ENCODE results near the gene ZMYM4. TPM values are rescaled to one million over a fixed set of nuclear protein-coding genes. Genes with fewer than 3 reads are reported as not detected.

Gene ZMYM4
- polyA plus RNA-seq, 3 donors, result 12.3 to 31.8 (median 26.0) TPM

GRCh38 chr1:35443768-35444518 is 175.4 kb downstream of the ZMYM4 start:
- Histone ChIP-seq H3K27me3 (ENCODE audit: control insufficient read depth in 2 of 2, insufficient read depth in 2 of 2, low read length in 2 of 2) (no peaks in the 10 kb centered on the region), H3K36me3 (replicated peaks in 1 of 2; ENCODE audit: control insufficient read depth in 1 of 2, insufficient read depth in 2 of 2, low read length in 2 of 2) (peaks cover 36 to 45% of the 10 kb centered on the region in 2 donors), H3K79me2 (ENCODE audit: insufficient read depth, low read length) (peaks cover 60% of the 10 kb centered on the region), H3K9me3 (replicated peaks in 1 of 2; ENCODE audit: control insufficient read depth in 1 of 2, insufficient read depth in 1 of 2, low read length in 2 of 2) (no peaks in the 10 kb centered on the region), H4K20me1 (ENCODE audit: insufficient read depth, low read length) (no peaks in the 10 kb centered on the region), H3K4me1 (ENCODE audit: control insufficient read depth in 1 of 2, insufficient read depth in 2 of 2, low read length in 2 of 2) (peaks cover 71 to 73% of the 10 kb centered on the region in 2 donors), H2AFZ (ENCODE audit: insufficient read depth, low read depth, low read length, poor library complexity, severe bottlenecking) (no peak overlapping the region), H3K27ac (ENCODE audit: low read depth in 1 of 2, low read length in 2 of 2) (peak overlapping the region; percentile 11 to 92), H3K4me3 (replicated peaks in 1 of 3; ENCODE audit: low read depth in 2 of 3, low read length in 3 of 3) (peak overlapping the region in 1 of 3 experiments; percentile 73), H3K4me2 (replicated peaks; ENCODE audit: extremely low read depth, low read length, poor library complexity, severe bottlenecking) (peak overlapping the region; percentile 69), H3K9ac (ENCODE audit: insufficient read depth, low read length, poor library complexity, severe bottlenecking) (peak overlapping the region; percentile 15)
- no peak for TF ChIP-seq CTCF (IDR thresholded peaks at IDR 0.05)
- intact Hi-C loops (cut with micrococcal nuclease), result loop anchor here in 1 of 2 donors (10.0 kb wide), 1 partner anchor 99 kb away; no protein-coding TSS in a partner anchor
- Mint-ChIP-seq H3K27ac (peak overlapping the region in 5 of 7 donors; percentile 6 to 73 (median 38)), H3K4me1 (peaks cover 20% of the 10 kb centered on the region), H3K27me3 (ENCODE audit: low read depth in 3 of 3) (no peaks in the 10 kb centered on the region), H3K9me3 (no peaks in the 10 kb centered on the region), H3K4me3 (no peak overlapping the region), H3K36me3 (peaks cover 36 to 46% of the 10 kb centered on the region in 2 donors)
- DNase-seq, result no peak
- WGBS (ENCODE audit: insufficient coverage), result 90% methylated on average over 3 of the region's 5 CpGs

GRCh38 chr1:35444519-35444774 is 175.9 kb downstream of the ZMYM4 start:
- Histone ChIP-seq H3K79me2 (ENCODE audit: insufficient read depth, low read length) (peaks cover 58% of the 10 kb centered on the region), H3K4me1 (ENCODE audit: control insufficient read depth in 1 of 2, insufficient read depth in 2 of 2, low read length in 2 of 2) (peaks cover 76 to 78% of the 10 kb centered on the region in 2 donors), H3K9ac (ENCODE audit: insufficient read depth, low read length, poor library complexity, severe bottlenecking) (peak overlapping the region; percentile 15), H3K4me2 (replicated peaks; ENCODE audit: extremely low read depth, low read length, poor library complexity, severe bottlenecking) (peak overlapping the region; percentile 69), H3K36me3 (replicated peaks in 1 of 2; ENCODE audit: control insufficient read depth in 1 of 2, insufficient read depth in 2 of 2, low read length in 2 of 2) (peaks cover 31 to 40% of the 10 kb centered on the region in 2 donors), H3K27ac (ENCODE audit: low read depth in 1 of 2, low read length in 2 of 2) (peak overlapping the region in 1 of 2 donors; percentile 92), H4K20me1 (ENCODE audit: insufficient read depth, low read length) (no peaks in the 10 kb centered on the region), H3K4me3 (replicated peaks in 1 of 3; ENCODE audit: low read depth in 2 of 3, low read length in 3 of 3) (peak overlapping the region in 1 of 3 experiments; percentile 73), H3K27me3 (ENCODE audit: control insufficient read depth in 2 of 2, insufficient read depth in 2 of 2, low read length in 2 of 2) (no peaks in the 10 kb centered on the region), H2AFZ (ENCODE audit: insufficient read depth, low read depth, low read length, poor library complexity, severe bottlenecking) (no peak overlapping the region), H3K9me3 (replicated peaks in 1 of 2; ENCODE audit: control insufficient read depth in 1 of 2, insufficient read depth in 1 of 2, low read length in 2 of 2) (no peaks in the 10 kb centered on the region)
- Mint-ChIP-seq H3K4me3 (no peak overlapping the region), H3K27me3 (ENCODE audit: low read depth in 3 of 3) (no peaks in the 10 kb centered on the region), H3K36me3 (peaks cover 34 to 42% of the 10 kb centered on the region in 2 donors), H3K9me3 (no peaks in the 10 kb centered on the region), H3K4me1 (peaks cover 20% of the 10 kb centered on the region), H3K27ac (peak overlapping the region in 3 of 7 donors; percentile 5 to 73 (median 6))
- TF ChIP-seq CTCF (IDR thresholded peaks at IDR 0.05), result no peak
- DNase-seq, result no peak
- intact Hi-C loops (cut with micrococcal nuclease), result loop anchor here in 1 of 2 donors (10.0 kb wide), 1 partner anchor 100 kb away; no protein-coding TSS in a partner anchor

Measured in CD14-positive monocyte (primary cell).